Endodermal cell (in vitro differentiated cells): ENCODE data around the gene MINDY4. TPM values are rescaled to one million over a fixed set of nuclear protein-coding genes. Genes with fewer than 3 reads are reported as not detected.

ENCODE experiments used
- DNase-seq: peaks from one replicate; pipeline ENCODE4 v3.0.0-alpha.2; 2017
- H3K27ac ChIP-seq: 2 replicates; pipeline ENCODE4 v1.5.1; 2013; ENCODE audit warnings: mild to moderate bottlenecking, low read depth, low read length, moderate library complexity
- H3K27me3 ChIP-seq: 2 replicates; pipeline ENCODE4 v1.6.1; 2013; ENCODE audit warnings: mild to moderate bottlenecking, low read length, moderate library complexity; ENCODE audit not compliant: insufficient read depth, control insufficient read depth, poor library complexity, severe bottlenecking
- H3K36me3 ChIP-seq: 2 replicates; pipeline ENCODE4 v1.7.0; 2013; ENCODE audit warnings: mild to moderate bottlenecking, low read length, moderate library complexity; ENCODE audit not compliant: control insufficient read depth, insufficient read depth
- H3K4me1 ChIP-seq: one replicate; pipeline ENCODE4 v1.7.0; 2013; ENCODE audit warnings: low read length; ENCODE audit not compliant: control insufficient read depth, insufficient read depth
- H3K4me3 ChIP-seq: 2 replicates; pipeline ENCODE4 v1.5.1; 2013; ENCODE audit warnings: mild to moderate bottlenecking, low read length, moderate library complexity
- H3K9ac ChIP-seq: 2 replicates; pipeline ENCODE4 v1.6.1; 2013; ENCODE audit warnings: mild to moderate bottlenecking, low read length, moderate library complexity; ENCODE audit not compliant: poor library complexity, severe bottlenecking; ENCODE audit errors: extremely low read depth
- H3K9me3 ChIP-seq: 2 replicates; pipeline ENCODE4 v1.6.1; 2013; ENCODE audit warnings: mild to moderate bottlenecking, low read length, moderate library complexity; ENCODE audit not compliant: control insufficient read depth
- H3K27ac Mint-ChIP-seq: 2 replicates; pipeline ENCODE4 v1.8.0; 2020; ENCODE audit warnings: mixed read lengths
- H3K27me3 Mint-ChIP-seq: 2 replicates; pipeline ENCODE4 v1.8.0; 2021; ENCODE audit warnings: mild to moderate bottlenecking, mixed read lengths; ENCODE audit not compliant: insufficient read depth
- H3K36me3 Mint-ChIP-seq: 2 replicates; pipeline ENCODE4 v1.8.0; 2020; ENCODE audit warnings: low read depth, mixed read lengths
- H3K4me1 Mint-ChIP-seq: 2 replicates; pipeline ENCODE4 v1.8.0; 2020; ENCODE audit warnings: mixed read lengths
- H3K4me3 Mint-ChIP-seq: 2 replicates; pipeline ENCODE4 v1.8.0; 2020; ENCODE audit warnings: mild to moderate bottlenecking, moderate library complexity, mixed read lengths
- H3K9me3 Mint-ChIP-seq: 2 replicates; pipeline ENCODE4 v1.8.0; 2020; ENCODE audit warnings: mild to moderate bottlenecking, mixed read lengths
- CTCF ChIP-seq: fragments of 200-600 bp; sonication (generic); conservative IDR thresholded peaks from 2 replicates; pipeline ENCODE4 v1.5.0; 2021; ENCODE audit warnings: antibody characterized with exemption, mild to moderate bottlenecking
- WGBS, 2 experiments: methylation state at CpG; one replicate each; pipeline versions ENCODE4 v1.1.5 to v1.1.7; 2013; ENCODE audit warnings: missing lambda C conversion rate in 2 of 2, mixed read lengths in 1 of 2; ENCODE audit not compliant: insufficient coverage in 1 of 2, insufficient read length in 1 of 2; 5-methylcytosine and 5-hydroxymethylcytosine counted together
- total RNA-seq, 2 donors: library from RNA; stranded (reverse); fragmentation: NEBNext Ultra II Directional in 1 of 2; extraction: Animal tissue kit (Norgen Biotek cat#: 25700) in 1 of 2; gene quantifications; 2 replicates in 1 of 2; 3 replicates in 1 of 2; pipeline ENCODE4 v1.2.1, GENCODE V29; 2021

Gene MINDY4
- total RNA-seq, 2 donors from 2014 or later: 7.2 to 8.1 TPM

- no peak overlapping the region for H3K9ac ChIP-seq
- no peaks in the 10 kb centered on the region for H3K27me3 ChIP-seq
- no peak overlapping the region for H3K27ac Mint-ChIP-seq
- peaks cover 7% of the 10 kb centered on the region for H3K4me1 ChIP-seq
- no peak for TF ChIP-seq CTCF
- no peaks in the 10 kb centered on the region for H3K9me3 Mint-ChIP-seq
- no peaks in the 10 kb centered on the region for H3K36me3 Mint-ChIP-seq
- DNase-seq: no peak
- WGBS, 2 experiments: 100% methylated on average over 1 of the region's 1 CpG; no CpG with 5 or more reads in 1 of the 2 experiments
- H3K9me3 ChIP-seq: no peaks in the 10 kb centered on the region
- no peak overlapping the region for H3K4me3 Mint-ChIP-seq
- H3K36me3 ChIP-seq: no peaks in the 10 kb centered on the region
- no peaks in the 10 kb centered on the region for H3K27me3 Mint-ChIP-seq
- H3K4me3 ChIP-seq: no peak overlapping the region
- no peak overlapping the region for H3K27ac ChIP-seq
- H3K4me1 Mint-ChIP-seq: peaks cover 19% of the 10 kb centered on the region
Measured at GRCh38 chr7:30867483-30867882, 96.3 kb downstream of the MINDY4 start.

DNA sequence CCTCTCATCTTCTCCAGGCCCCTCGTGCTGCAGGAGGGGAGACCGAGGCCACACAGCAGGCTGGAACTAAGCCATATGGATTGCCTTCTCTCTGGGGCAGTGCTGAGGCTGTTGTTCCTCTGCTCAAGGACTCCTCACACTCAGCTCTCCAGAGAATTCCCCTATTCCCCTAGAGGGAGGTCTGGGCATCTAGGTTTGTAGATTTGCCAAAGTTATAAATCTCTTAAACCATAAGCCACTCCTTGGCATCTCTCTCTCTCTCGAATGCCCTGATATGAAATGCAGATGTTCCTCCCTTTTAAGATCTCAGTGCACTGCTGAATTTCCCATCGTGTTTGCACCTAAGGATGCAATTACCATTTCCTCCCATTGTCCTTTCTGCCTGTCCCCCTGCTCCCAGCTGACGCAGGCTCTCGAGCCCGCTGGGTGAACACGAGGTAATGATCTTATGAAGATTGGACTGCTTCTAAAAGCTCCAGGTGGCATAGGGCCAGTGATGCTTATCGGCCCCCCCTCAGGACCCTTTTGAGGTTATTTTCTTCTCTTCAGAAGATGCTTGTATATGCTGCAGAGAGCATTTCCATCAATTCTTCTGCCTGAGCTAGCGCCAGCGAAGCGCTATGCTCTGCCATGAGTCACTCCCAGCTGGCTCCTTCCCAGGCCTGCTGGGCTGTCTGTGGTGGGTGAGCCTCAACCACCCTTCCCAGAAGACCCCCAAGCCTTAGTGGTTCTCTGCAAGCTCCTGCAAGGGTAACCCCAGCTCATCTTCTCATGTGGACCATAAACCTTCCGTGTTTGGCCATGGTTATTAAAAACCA is 98.8 kb downstream of the MINDY4 start:
- no peak overlapping the region for H3K9ac ChIP-seq
- H3K27ac ChIP-seq: no peak overlapping the region
- H3K27me3 ChIP-seq: no peaks in the 10 kb centered on the region
- no peak overlapping the region for H3K4me3 ChIP-seq
- Mint-ChIP-seq H3K36me3 (peaks cover 2% of the 10 kb centered on the region), H3K27ac (no peak overlapping the region), H3K27me3 (no peaks in the 10 kb centered on the region), H3K4me3 (no peak overlapping the region), H3K4me1 (peaks cover 5% of the 10 kb centered on the region), H3K9me3 (peaks cover 1% of the 10 kb centered on the region)
- TF ChIP-seq CTCF: no peak
- peaks cover under 1% of the 10 kb centered on the region for H3K4me1 ChIP-seq
- 90 to 93% methylated on average over 9 to 13 of the region's 13 CpGs for WGBS, 2 experiments
- DNase-seq: no peak
- H3K36me3 ChIP-seq: no peaks in the 10 kb centered on the region
- no peaks in the 10 kb centered on the region for H3K9me3 ChIP-seq

GRCh38 chr7:30870821-30871518 is 99.8 kb downstream of the MINDY4 start:
- Mint-ChIP-seq H3K27ac (no peak overlapping the region), H3K36me3 (peaks cover 9% of the 10 kb centered on the region), H3K9me3 (peaks cover 1% of the 10 kb centered on the region), H3K4me3 (no peak overlapping the region), H3K4me1 (peaks cover 3% of the 10 kb centered on the region), H3K27me3 (no peaks in the 10 kb centered on the region)
- Histone ChIP-seq H3K27ac (no peak overlapping the region), H3K4me3 (no peak overlapping the region), H3K9ac (no peak overlapping the region), H3K9me3 (no peaks in the 10 kb centered on the region), H3K4me1 (no peaks in the 10 kb centered on the region), H3K27me3 (no peaks in the 10 kb centered on the region), H3K36me3 (no peaks in the 10 kb centered on the region)
- 74 to 82% methylated on average over 7 to 10 of the region's 10 CpGs for WGBS, 2 experiments
- TF ChIP-seq CTCF: no peak
- no peak for DNase-seq
